IMR-90 (cell line): Measurements from ENCODE around the gene LPO. TPM values are rescaled to one million over a fixed set of nuclear protein-coding genes. Genes with fewer than 3 reads are reported as not detected.

ENCODE experiments used
- ATAC-seq: fragments of 200-7000 bp; cut with Tn5 transposase; 2 replicates; pipeline ENCODE4 v1.9.1; 2020; ENCODE audit warnings: low read depth, mild to moderate bottlenecking, moderate library complexity
- BruUV-seq: library from RNA; stranded (reverse); fragments of 400-500 nt; replicated peaks from 2 replicates; lab custom pipeline; 2021; lab: Mats Ljungman, UMichigan
- CTCF ChIA-PET: fragments of 300-600 bp; formaldehyde crosslinking; extraction: SDS; loops from one replicate; lab custom pipeline; 2021; ENCODE audit warnings: antibody characterized with exemption; lab: Yijun Ruan, JAX
- POLR2A ChIA-PET: fragments of 300-600 bp; sonication (Branson Sonifier 250); formaldehyde crosslinking; loops from one replicate; lab custom pipeline; 2022; ENCODE audit warnings: antibody characterized with exemption; ENCODE audit not compliant: unreplicated experiment; lab: Charles Lee
- DNase-seq: peaks from one replicate; pipeline ENCODE4 v3.0.0; 2013
- H2AFZ ChIP-seq: replicated peaks from 2 replicates; pipeline ENCODE3; 2013; ENCODE audit warnings: low read length, mild to moderate bottlenecking; ENCODE audit not compliant: poor library complexity
- H2AK5ac ChIP-seq: 2 replicates; pipeline ENCODE4 v1.6.1; 2013; ENCODE audit warnings: low read depth, low read length, inconsistent platforms
- H2AK9ac ChIP-seq: replicated peaks from 2 replicates; pipeline ENCODE3; 2013; ENCODE audit warnings: mild to moderate bottlenecking, low read depth, low read length, moderate library complexity; ENCODE audit not compliant: poor library complexity
- H2BK120ac ChIP-seq: 2 replicates; pipeline ENCODE4 v1.6.1; 2013; ENCODE audit warnings: low read depth, low read length, inconsistent platforms
- H2BK15ac ChIP-seq: 3 replicates; pipeline ENCODE4 v1.6.1; 2013; ENCODE audit warnings: low read depth, low read length, inconsistent platforms
- H2BK20ac ChIP-seq: 2 replicates; pipeline ENCODE4 v1.6.1; 2013; ENCODE audit warnings: low read depth, mild to moderate bottlenecking, inconsistent platforms, low read length, moderate library complexity
- H2BK5ac ChIP-seq: 2 replicates; pipeline ENCODE4 v1.6.1; 2013; ENCODE audit warnings: mild to moderate bottlenecking, low read depth, low read length, inconsistent platforms; ENCODE audit not compliant: poor library complexity, severe bottlenecking
- H3K14ac ChIP-seq: replicated peaks from 2 replicates; pipeline ENCODE4 v1.6.1; 2013; ENCODE audit warnings: low read depth, low read length, inconsistent platforms
- H3K18ac ChIP-seq: 2 replicates; pipeline ENCODE4 v1.6.1; 2013; ENCODE audit warnings: low read depth, low read length, control low read depth
- H3K23ac ChIP-seq: 2 replicates; pipeline ENCODE4 v1.6.1; 2013; ENCODE audit warnings: low read depth, low read length, inconsistent platforms
- H3K27ac ChIP-seq: 2 replicates; pipeline ENCODE4 v1.5.1; 2013; ENCODE audit warnings: mild to moderate bottlenecking, control low read depth, low read length; ENCODE audit not compliant: insufficient read depth
- H3K27me3 ChIP-seq: 2 replicates; pipeline ENCODE4 v1.6.1; 2013; ENCODE audit warnings: low read length; ENCODE audit not compliant: control insufficient read depth, insufficient read depth
- H3K36me3 ChIP-seq: 2 replicates; pipeline ENCODE4 v1.6.1; 2013; ENCODE audit warnings: low read length, mixed read lengths; ENCODE audit not compliant: control insufficient read depth, insufficient read depth
- H3K4ac ChIP-seq: 2 replicates; pipeline ENCODE4 v1.6.1; 2013; ENCODE audit warnings: low read depth, low read length, inconsistent platforms
- H3K4me1 ChIP-seq: 2 replicates; pipeline ENCODE4 v1.6.1; 2013; ENCODE audit warnings: low read length, mixed read lengths; ENCODE audit not compliant: control insufficient read depth, insufficient read depth
- H3K4me2 ChIP-seq: 2 replicates; pipeline ENCODE4 v1.6.1; 2013; ENCODE audit warnings: low read depth, mild to moderate bottlenecking, control low read depth, low read length, moderate library complexity
- H3K4me3 ChIP-seq: 2 replicates; pipeline ENCODE4 v1.5.1; 2013; ENCODE audit warnings: low read depth, mild to moderate bottlenecking, control low read depth, low read length, moderate library complexity; ENCODE audit not compliant: insufficient read depth
- H3K56ac ChIP-seq: 2 replicates; pipeline ENCODE4 v1.6.1; 2013; ENCODE audit warnings: low read length, inconsistent platforms; ENCODE audit not compliant: insufficient read depth; ENCODE audit errors: extremely low read depth
- H3K79me1 ChIP-seq, 2 experiments: 2 replicates each; pipeline ENCODE4 v1.6.1; 2013; ENCODE audit warnings: low read length in 2 of 2, inconsistent platforms in 1 of 2, low read depth in 1 of 2
- H3K9ac ChIP-seq: 2 replicates; pipeline ENCODE4 v1.6.1; 2013; ENCODE audit warnings: low read depth, low read length, control low read depth
- H3K9me1 ChIP-seq: 2 replicates; pipeline ENCODE4 v1.6.1; 2013; ENCODE audit warnings: low read length, inconsistent platforms; ENCODE audit not compliant: insufficient read depth
- H3K9me3 ChIP-seq: 2 replicates; pipeline ENCODE4 v1.6.1; 2013; ENCODE audit warnings: low read length; ENCODE audit not compliant: control insufficient read depth, insufficient read depth
- H4K20me1 ChIP-seq: 2 replicates; pipeline ENCODE4 v1.6.1; 2013; ENCODE audit warnings: low read length, inconsistent platforms; ENCODE audit not compliant: insufficient read depth
- H4K5ac ChIP-seq: 2 replicates; pipeline ENCODE4 v1.6.1; 2013; ENCODE audit warnings: mild to moderate bottlenecking, low read depth, low read length, control low read depth
- H4K8ac ChIP-seq, 2 experiments: 2 replicates each; pipeline ENCODE4 v1.6.1; 2013; ENCODE audit warnings: low read depth in 2 of 2, low read length in 2 of 2, control low read depth in 1 of 2, inconsistent platforms in 1 of 2
- H4K91ac ChIP-seq: 2 replicates; pipeline ENCODE4 v1.6.1; 2013; ENCODE audit warnings: low read depth, low read length, inconsistent platforms; ENCODE audit not compliant: insufficient read depth
- CHD1 ChIP-seq: IDR thresholded peaks from 2 replicates; pipeline ENCODE4 v1.6.1; 2012; ENCODE audit warnings: low read depth, low read length, improper control_type of control experiment
- MAZ ChIP-seq: IDR thresholded peaks from 2 replicates; pipeline ENCODE4 v1.6.1; 2012; ENCODE audit warnings: low read depth, mild to moderate bottlenecking, low read length, improper control_type of control experiment, moderate library complexity, borderline replicate concordance
- MXI1 ChIP-seq: IDR thresholded peaks from 2 replicates; pipeline ENCODE4 v1.6.1; 2012; ENCODE audit warnings: low read depth, mild to moderate bottlenecking, low read length, moderate library complexity, borderline replicate concordance
- NFE2L2 ChIP-seq: fragments of 150-350 bp; IDR thresholded peaks from 2 replicates; pipeline ENCODE4 v1.6.1; 2016; ENCODE audit warnings: low read depth, mild to moderate bottlenecking, low read length
- POLR2A ChIP-seq: IDR thresholded peaks from 2 replicates; pipeline ENCODE4 v1.6.1; 2012; ENCODE audit warnings: mild to moderate bottlenecking, low read depth, low read length
- RAD21 ChIP-seq: IDR thresholded peaks from 2 replicates; pipeline ENCODE4 v1.6.1; 2012; ENCODE audit warnings: low read length, improper control_type of control experiment
- RCOR1 ChIP-seq: IDR thresholded peaks from 2 replicates; pipeline ENCODE4 v1.6.1; 2012; ENCODE audit warnings: mild to moderate bottlenecking, low read length, improper control_type of control experiment; ENCODE audit not compliant: insufficient replicate concordance
- RFX5 ChIP-seq: IDR thresholded peaks from 2 replicates; pipeline ENCODE4 v1.8.0; 2012; ENCODE audit warnings: low read depth, mild to moderate bottlenecking, low read length, moderate library complexity
- WGBS, 2 experiments: methylation state at CpG; one replicate each; pipeline versions ENCODE4 v1.1.5 to v1.1.7; 2013; ENCODE audit warnings: missing lambda C conversion rate in 2 of 2; ENCODE audit not compliant: insufficient read length in 1 of 2; ENCODE audit errors: extremely low coverage in 2 of 2; 5-methylcytosine and 5-hydroxymethylcytosine counted together
- dilution Hi-C: fragments of 300-500 bp; cut with HindIII; formaldehyde crosslinking; loops from one replicate; pipeline ENCODE4 v1.14.3; 2018; ENCODE audit warnings: low sequenced_read_pairs; ENCODE audit not compliant: unreplicated experiment
- in situ Hi-C: fragments of 300-500 bp; cut with MboI; formaldehyde crosslinking; loops from 3 replicates; pipeline ENCODE4 v1.14.3; 2019; ENCODE audit warnings: low sequenced_read_pairs, inconsistent platforms, mixed read lengths
- intact Hi-C: fragments of 100-400 bp; cut with micrococcal nuclease; formaldehyde crosslinking; loops from 2 replicates; pipeline ENCODE4 v1.10.0; 2022
- polyA plus RNA-seq, 3 experiments: library from polyadenylated mRNA; depleted of rRNA; stranded (reverse); fragments of >200 nt; gene quantifications; 2 replicates each; pipeline ENCODE4 v1.2.3, GENCODE V29; 2012; ENCODE audit warnings: low replicate concordance in 1 of 3
- total RNA-seq: library from RNA; depleted of rRNA; stranded (reverse); fragments of >200 nt; gene quantifications from 2 replicates; pipeline ENCODE4 v1.2.3, GENCODE V29; 2012
- TF ChIP-seq, protein P1 (sequence below): fragments of 150-350 bp; IDR thresholded peaks from 2 replicates; pipeline ENCODE4 v1.6.1; 2017; ENCODE audit warnings: mild to moderate bottlenecking, antibody characterized with exemption, low read length, low read depth
- TF ChIP-seq, protein P2 (sequence below): conservative IDR thresholded peaks from 2 replicates; pipeline ENCODE4 v1.5.1; 2012; ENCODE audit warnings: mild to moderate bottlenecking, low read depth, low read length, improper control_type of control experiment

Gene LPO
- total and polyA plus RNA-seq, 2 of the 4 experiments (the other 2 are of a cell fraction), result not detected

DNA sequence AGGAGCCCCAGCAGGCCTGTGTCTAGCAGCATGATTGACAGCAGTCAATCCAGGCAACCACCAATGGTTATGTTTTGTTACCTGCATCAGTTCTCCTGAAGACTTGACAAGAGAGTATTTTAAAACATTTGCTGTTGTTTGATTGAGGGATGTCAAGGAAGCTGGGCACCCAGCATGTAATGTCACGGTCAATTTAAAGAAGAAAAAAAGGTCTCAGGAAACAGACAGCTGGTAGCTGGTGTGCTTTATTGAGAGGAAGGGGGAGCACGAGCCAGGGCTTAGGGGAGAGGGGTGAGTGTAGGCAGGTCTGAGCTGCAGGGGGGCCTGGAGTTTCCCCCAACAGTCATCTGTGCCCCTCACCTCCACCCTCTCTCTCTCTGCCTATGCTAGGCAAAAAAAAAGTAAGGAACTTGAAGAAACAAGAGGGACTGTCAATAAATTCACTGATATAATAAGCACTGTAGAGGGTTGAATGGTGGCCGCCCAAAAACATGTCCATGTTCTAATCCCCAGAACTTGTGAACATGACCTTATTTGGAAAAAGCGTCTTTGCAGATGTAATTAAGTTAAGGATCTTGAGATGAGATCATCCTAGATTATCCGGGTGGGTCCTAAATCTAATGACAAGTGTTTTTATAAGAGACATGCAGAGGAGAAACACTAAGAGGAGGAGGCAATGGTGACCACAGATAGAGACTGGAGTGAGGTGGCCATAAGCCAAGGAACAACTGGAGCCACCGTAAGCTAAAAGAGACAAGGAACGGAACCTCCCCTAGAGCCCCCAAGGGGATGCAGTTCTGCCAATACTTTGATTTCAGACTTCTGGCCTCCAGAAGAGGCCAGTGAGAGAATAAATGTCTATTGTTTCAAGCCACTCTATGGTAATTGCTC, 75.7 kb downstream of the LPO start:
- Histone ChIP-seq H3K56ac (no peak overlapping the region), H4K91ac (no peak overlapping the region), H3K23ac (no peak overlapping the region), H3K9ac (no peak overlapping the region), H2BK5ac (no peak overlapping the region), H3K27me3 (no peaks in the 10 kb centered on the region; the same call in 1 of the 2 replicates), H3K14ac (no peak overlapping the region), H3K9me1 (no peaks in the 10 kb centered on the region), H3K27ac (no peak overlapping the region), H4K5ac (no peak overlapping the region), H2BK15ac (no peak overlapping the region), H3K4me2 (no peak overlapping the region), H2BK20ac (no peak overlapping the region), H4K20me1 (no peaks in the 10 kb centered on the region), H3K79me1 (no peaks in the 10 kb centered on the region), H3K36me3 (no peaks in the 10 kb centered on the region), H2AK9ac (no peak overlapping the region), H4K8ac (no peak overlapping the region), H3K4me3 (no peak overlapping the region), H2AK5ac (no peak overlapping the region), H2BK120ac (no peak overlapping the region), H2AFZ (no peak overlapping the region), H3K4me1 (no peaks in the 10 kb centered on the region), H3K4ac (no peak overlapping the region), H3K9me3 (no peaks in the 10 kb centered on the region), H3K18ac (no peak overlapping the region)
- ChIA-PET CTCF (no interaction called here), POLR2A (no interaction called here)
- ATAC-seq, result no peak
- DNase-seq, result no peak
- WGBS, 2 experiments, result no CpG with 5 or more reads among the region's 7 CpGs
- dilution Hi-C loops, result no loop called here
- TF ChIP-seq NFE2L2 (no peak), CHD1 (no peak), RCOR1 (no peak), RFX5 (no peak), POLR2A (no peak), RAD21 (no peak), MAZ (no peak), MXI1 (no peak)
- TF ChIP-seq, protein P1, sequence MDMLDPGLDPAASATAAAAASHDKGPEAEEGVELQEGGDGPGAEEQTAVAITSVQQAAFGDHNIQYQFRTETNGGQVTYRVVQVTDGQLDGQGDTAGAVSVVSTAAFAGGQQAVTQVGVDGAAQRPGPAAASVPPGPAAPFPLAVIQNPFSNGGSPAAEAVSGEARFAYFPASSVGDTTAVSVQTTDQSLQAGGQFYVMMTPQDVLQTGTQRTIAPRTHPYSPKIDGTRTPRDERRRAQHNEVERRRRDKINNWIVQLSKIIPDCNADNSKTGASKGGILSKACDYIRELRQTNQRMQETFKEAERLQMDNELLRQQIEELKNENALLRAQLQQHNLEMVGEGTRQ, result no peak
- TF ChIP-seq, protein P2, sequence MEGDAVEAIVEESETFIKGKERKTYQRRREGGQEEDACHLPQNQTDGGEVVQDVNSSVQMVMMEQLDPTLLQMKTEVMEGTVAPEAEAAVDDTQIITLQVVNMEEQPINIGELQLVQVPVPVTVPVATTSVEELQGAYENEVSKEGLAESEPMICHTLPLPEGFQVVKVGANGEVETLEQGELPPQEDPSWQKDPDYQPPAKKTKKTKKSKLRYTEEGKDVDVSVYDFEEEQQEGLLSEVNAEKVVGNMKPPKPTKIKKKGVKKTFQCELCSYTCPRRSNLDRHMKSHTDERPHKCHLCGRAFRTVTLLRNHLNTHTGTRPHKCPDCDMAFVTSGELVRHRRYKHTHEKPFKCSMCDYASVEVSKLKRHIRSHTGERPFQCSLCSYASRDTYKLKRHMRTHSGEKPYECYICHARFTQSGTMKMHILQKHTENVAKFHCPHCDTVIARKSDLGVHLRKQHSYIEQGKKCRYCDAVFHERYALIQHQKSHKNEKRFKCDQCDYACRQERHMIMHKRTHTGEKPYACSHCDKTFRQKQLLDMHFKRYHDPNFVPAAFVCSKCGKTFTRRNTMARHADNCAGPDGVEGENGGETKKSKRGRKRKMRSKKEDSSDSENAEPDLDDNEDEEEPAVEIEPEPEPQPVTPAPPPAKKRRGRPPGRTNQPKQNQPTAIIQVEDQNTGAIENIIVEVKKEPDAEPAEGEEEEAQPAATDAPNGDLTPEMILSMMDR, result no peak
- intact Hi-C loops, result no loop called here
- BruUV-seq, result no TSS peak
- in situ Hi-C loops, result no loop called here
